Breast epithelium (tissue), 3 donors: Measurements from ENCODE around the gene CCDC7.

ENCODE experiments used
- CTCF ChIP-seq, 3 donors: fragments of 450-650 bp; IDR thresholded peaks; one replicate each; pipeline ENCODE4 v1.5.1; 2016 to 2017; ENCODE audit warnings: antibody characterized with exemption in 3 of 3, mild to moderate bottlenecking in 3 of 3, moderate library complexity in 3 of 3
- POLR2A ChIP-seq: fragments of 450-650 bp; IDR thresholded peaks from one replicate; pipeline ENCODE4 v1.6.1; 2016; ENCODE audit warnings: antibody characterized with exemption, mild to moderate bottlenecking, moderate library complexity

GRCh38 chr10:32906595-32906994 is 460.7 kb downstream of the CCDC7 start:
- TF ChIP-seq CTCF (IDR thresholded peaks at IDR 0.05) (no peak), POLR2A (no peak)
